Anterior cingulate cortex (tissue), 58 donors: ENCODE measurements around the gene TRPV6.
A peak's percentile ranks its signal among the peaks of the same experiment; 100 is the strongest.

Experiments
- DNase-seq, 58 donors: peaks; one replicate each; lab custom pipeline; 2025; lab: John Stamatoyannopoulos, UW

TRPV6 gene

GRCh38 chr7:142908921-142909890 is 23.7 kb upstream of the TRPV6 start:
- DNase-seq: peak in 2 of 58 donors; percentile 1 to 8

GRCh38 chr7:142908290-142908689 is 22.7 kb upstream of the TRPV6 start:
- no peak for DNase-seq

GRCh38 chr7:142906643-142907042 is 21.1 kb upstream of the TRPV6 start:
- DNase-seq: no peak

- DNase-seq: no peak
Measured at GRCh38 chr7:142905759-142906158, 20.2 kb upstream of the TRPV6 start.

GRCh38 chr7:142904128-142904527 is 18.6 kb upstream of the TRPV6 start:
- DNase-seq: no peak

- no peak for DNase-seq
Measured at GRCh38 chr7:142901426-142902259, 16.1 kb upstream of the TRPV6 start.

GRCh38 chr7:142899661-142900060 is 14.1 kb upstream of the TRPV6 start:
- DNase-seq: no peak

GRCh38 chr7:142898377-142899170 is 13.0 kb upstream of the TRPV6 start:
- DNase-seq: no peak

- DNase-seq: no peak
Measured at GRCh38 chr7:142897691-142898090, 12.1 kb upstream of the TRPV6 start.

- DNase-seq: no peak
Measured at GRCh38 chr7:142896741-142897379, 11.3 kb upstream of the TRPV6 start.

GRCh38 chr7:142896151-142896550 is 10.6 kb upstream of the TRPV6 start:
- no peak for DNase-seq

GRCh38 chr7:142894985-142895593 is 9.5 kb upstream of the TRPV6 start:
- no peak for DNase-seq

GRCh38 chr7:142894112-142894984 is 8.8 kb upstream of the TRPV6 start:
- DNase-seq: no peak

GRCh38 chr7:142892951-142893350 is 7.4 kb upstream of the TRPV6 start:
- DNase-seq: no peak

- DNase-seq: no peak
Measured at GRCh38 chr7:142891490-142892082, 6.0 kb upstream of the TRPV6 start.

GRCh38 chr7:142890874-142891485 is 5.4 kb upstream of the TRPV6 start:
- DNase-seq: no peak

- no peak for DNase-seq
Measured at GRCh38 chr7:142889816-142890215, 4.3 kb upstream of the TRPV6 start.
